Endodermal cell (in vitro differentiated cells): ENCODE data around the gene OR1L8. TPM values are rescaled to one million over a fixed set of nuclear protein-coding genes. Genes with fewer than 3 reads are reported as not detected.
"Not testable (repeated sequence)": the region's sequence is repeated elsewhere in the genome, so short reads cannot be mapped to it uniquely, and the experiment has no call there.

Source experiments
- DNase-seq: peaks from one replicate; pipeline ENCODE4 v3.0.0-alpha.2; 2017
- H3K27ac ChIP-seq: 2 replicates; pipeline ENCODE4 v1.5.1; 2013; ENCODE audit warnings: mild to moderate bottlenecking, low read depth, low read length, moderate library complexity
- H3K27me3 ChIP-seq: 2 replicates; pipeline ENCODE4 v1.6.1; 2013; ENCODE audit warnings: mild to moderate bottlenecking, low read length, moderate library complexity; ENCODE audit not compliant: insufficient read depth, control insufficient read depth, poor library complexity, severe bottlenecking
- H3K36me3 ChIP-seq: 2 replicates; pipeline ENCODE4 v1.7.0; 2013; ENCODE audit warnings: mild to moderate bottlenecking, low read length, moderate library complexity; ENCODE audit not compliant: control insufficient read depth, insufficient read depth
- H3K4me1 ChIP-seq: one replicate; pipeline ENCODE4 v1.7.0; 2013; ENCODE audit warnings: low read length; ENCODE audit not compliant: control insufficient read depth, insufficient read depth
- H3K4me3 ChIP-seq: 2 replicates; pipeline ENCODE4 v1.5.1; 2013; ENCODE audit warnings: mild to moderate bottlenecking, low read length, moderate library complexity
- H3K9ac ChIP-seq: 2 replicates; pipeline ENCODE4 v1.6.1; 2013; ENCODE audit warnings: mild to moderate bottlenecking, low read length, moderate library complexity; ENCODE audit not compliant: poor library complexity, severe bottlenecking; ENCODE audit errors: extremely low read depth
- H3K9me3 ChIP-seq: 2 replicates; pipeline ENCODE4 v1.6.1; 2013; ENCODE audit warnings: mild to moderate bottlenecking, low read length, moderate library complexity; ENCODE audit not compliant: control insufficient read depth
- H3K27ac Mint-ChIP-seq: 2 replicates; pipeline ENCODE4 v1.8.0; 2020; ENCODE audit warnings: mixed read lengths
- H3K27me3 Mint-ChIP-seq: 2 replicates; pipeline ENCODE4 v1.8.0; 2021; ENCODE audit warnings: mild to moderate bottlenecking, mixed read lengths; ENCODE audit not compliant: insufficient read depth
- H3K36me3 Mint-ChIP-seq: 2 replicates; pipeline ENCODE4 v1.8.0; 2020; ENCODE audit warnings: low read depth, mixed read lengths
- H3K4me1 Mint-ChIP-seq: 2 replicates; pipeline ENCODE4 v1.8.0; 2020; ENCODE audit warnings: mixed read lengths
- H3K4me3 Mint-ChIP-seq: 2 replicates; pipeline ENCODE4 v1.8.0; 2020; ENCODE audit warnings: mild to moderate bottlenecking, moderate library complexity, mixed read lengths
- H3K9me3 Mint-ChIP-seq: 2 replicates; pipeline ENCODE4 v1.8.0; 2020; ENCODE audit warnings: mild to moderate bottlenecking, mixed read lengths
- WGBS, 2 experiments: methylation state at CpG; one replicate each; pipeline versions ENCODE4 v1.1.5 to v1.1.7; 2013; ENCODE audit warnings: missing lambda C conversion rate in 2 of 2, mixed read lengths in 1 of 2; ENCODE audit not compliant: insufficient coverage in 1 of 2, insufficient read length in 1 of 2; 5-methylcytosine and 5-hydroxymethylcytosine counted together
- total RNA-seq, 2 donors: library from RNA; stranded (reverse); fragmentation: NEBNext Ultra II Directional in 1 of 2; extraction: Animal tissue kit (Norgen Biotek cat#: 25700) in 1 of 2; gene quantifications; 2 replicates in 1 of 2; 3 replicates in 1 of 2; pipeline ENCODE4 v1.2.1, GENCODE V29; 2021
- TF ChIP-seq, protein P1 (sequence below): fragments of 200-600 bp; sonication (generic); conservative IDR thresholded peaks from 2 replicates; pipeline ENCODE4 v1.5.0; 2021; ENCODE audit warnings: antibody characterized with exemption, mild to moderate bottlenecking

The OR1L8 gene
- total RNA-seq, 2 donors from 2014 or later, result not detected

DNA sequence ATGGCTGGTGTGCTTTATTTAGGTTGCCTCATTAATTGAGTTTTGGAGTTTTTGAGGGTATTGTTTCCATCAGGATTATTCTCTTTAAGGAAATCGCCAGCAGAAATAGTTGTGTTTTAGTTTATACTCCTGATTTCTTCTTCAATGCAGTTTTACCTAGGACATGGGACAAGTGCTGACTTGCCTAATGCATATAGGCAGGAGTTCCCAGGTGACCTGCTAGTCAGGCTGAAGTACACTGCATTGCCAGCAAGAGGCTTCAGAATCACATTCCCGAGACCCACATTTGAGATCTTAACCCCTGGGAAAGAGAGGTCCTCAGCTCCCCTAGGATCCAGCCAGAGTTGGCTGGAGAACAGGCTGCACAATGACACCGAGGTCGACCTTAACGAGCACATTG is 31.8 kb downstream of the OR1L8 start:
- Histone ChIP-seq H3K27me3 (no peaks in the 10 kb centered on the region), H3K4me3 (no peak overlapping the region), H3K9me3 (peaks cover 30% of the 10 kb centered on the region), H3K9ac (no peak overlapping the region), H3K36me3 (no peaks in the 10 kb centered on the region), H3K4me1 (no peaks in the 10 kb centered on the region), H3K27ac (no peak overlapping the region)
- TF ChIP-seq, protein P1, sequence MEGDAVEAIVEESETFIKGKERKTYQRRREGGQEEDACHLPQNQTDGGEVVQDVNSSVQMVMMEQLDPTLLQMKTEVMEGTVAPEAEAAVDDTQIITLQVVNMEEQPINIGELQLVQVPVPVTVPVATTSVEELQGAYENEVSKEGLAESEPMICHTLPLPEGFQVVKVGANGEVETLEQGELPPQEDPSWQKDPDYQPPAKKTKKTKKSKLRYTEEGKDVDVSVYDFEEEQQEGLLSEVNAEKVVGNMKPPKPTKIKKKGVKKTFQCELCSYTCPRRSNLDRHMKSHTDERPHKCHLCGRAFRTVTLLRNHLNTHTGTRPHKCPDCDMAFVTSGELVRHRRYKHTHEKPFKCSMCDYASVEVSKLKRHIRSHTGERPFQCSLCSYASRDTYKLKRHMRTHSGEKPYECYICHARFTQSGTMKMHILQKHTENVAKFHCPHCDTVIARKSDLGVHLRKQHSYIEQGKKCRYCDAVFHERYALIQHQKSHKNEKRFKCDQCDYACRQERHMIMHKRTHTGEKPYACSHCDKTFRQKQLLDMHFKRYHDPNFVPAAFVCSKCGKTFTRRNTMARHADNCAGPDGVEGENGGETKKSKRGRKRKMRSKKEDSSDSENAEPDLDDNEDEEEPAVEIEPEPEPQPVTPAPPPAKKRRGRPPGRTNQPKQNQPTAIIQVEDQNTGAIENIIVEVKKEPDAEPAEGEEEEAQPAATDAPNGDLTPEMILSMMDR, result no peak
- Mint-ChIP-seq H3K4me1 (no peaks in the 10 kb centered on the region), H3K27me3 (peaks cover 9% of the 10 kb centered on the region), H3K27ac (no peak overlapping the region), H3K36me3 (no peaks in the 10 kb centered on the region), H3K4me3 (no peak overlapping the region), H3K9me3 (peaks cover 27% of the 10 kb centered on the region)
- 70 to 77% methylated on average over 4 to 5 of the region's 5 CpGs for WGBS, 2 experiments
- no peak for DNase-seq

DNA sequence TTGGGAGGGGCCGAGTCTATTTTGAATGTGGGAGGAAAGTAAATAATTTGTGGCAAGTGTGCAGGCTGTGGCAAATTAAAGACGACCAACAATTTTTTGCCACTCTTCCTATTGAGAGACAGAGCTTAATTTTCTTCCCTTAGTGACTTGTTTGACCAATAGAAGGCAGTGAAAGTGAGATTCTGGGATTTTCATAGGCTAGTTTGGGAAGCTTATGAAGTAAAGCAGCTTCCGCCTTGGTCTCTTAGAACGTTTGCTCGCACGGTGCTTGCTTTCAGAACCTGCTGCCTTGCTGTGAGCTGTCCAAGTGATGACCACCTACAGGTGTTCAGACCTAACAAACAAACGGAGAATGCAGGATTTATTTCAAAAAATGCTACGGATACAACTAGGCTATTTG is 37.0 kb downstream of the OR1L8 start:
- no peak overlapping the region for H3K27ac Mint-ChIP-seq
- Histone ChIP-seq H3K27me3 (no peaks in the 10 kb centered on the region), H3K4me3 (no peak overlapping the region), H3K36me3 (no peaks in the 10 kb centered on the region), H3K4me1 (no peaks in the 10 kb centered on the region), H3K27ac (no peak overlapping the region), H3K9ac (no peak overlapping the region), H3K9me3 (peaks cover 33% of the 10 kb centered on the region)
- DNase-seq, result no peak
- no peaks in the 10 kb centered on the region for H3K4me1 Mint-ChIP-seq
- TF ChIP-seq, protein P1, result no peak
- 76 to 83% methylated on average over 5 to 7 of the region's 8 CpGs for WGBS, 2 experiments
- H3K27me3 Mint-ChIP-seq, result no peaks in the 10 kb centered on the region
- no peaks in the 10 kb centered on the region for H3K36me3 Mint-ChIP-seq
- H3K9me3 Mint-ChIP-seq, result peaks cover 29% of the 10 kb centered on the region
- H3K4me3 Mint-ChIP-seq, result no peak overlapping the region

DNA sequence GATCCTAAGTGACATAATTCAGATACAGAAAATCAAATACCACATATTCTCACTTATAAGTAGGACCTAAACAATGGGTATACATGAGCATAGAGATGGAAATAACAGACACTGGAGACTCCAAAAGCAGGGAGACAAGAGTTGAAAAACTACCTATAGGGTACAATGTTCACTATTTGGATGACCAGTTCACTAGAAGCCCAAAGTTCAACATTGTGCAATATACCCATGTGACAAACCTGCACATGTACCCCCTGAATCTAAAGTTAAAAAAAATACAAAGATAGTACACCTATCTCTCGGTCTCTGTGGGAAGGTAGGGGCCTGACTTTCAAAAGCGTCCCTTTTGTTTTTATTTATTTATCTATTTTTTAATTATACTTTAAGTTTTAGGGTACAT is 44.4 kb downstream of the OR1L8 start:
- no peak overlapping the region for H3K27ac Mint-ChIP-seq
- H3K9me3 Mint-ChIP-seq, result peaks cover 54% of the 10 kb centered on the region
- no peaks in the 10 kb centered on the region for H3K4me1 ChIP-seq
- no peaks in the 10 kb centered on the region for H3K36me3 Mint-ChIP-seq
- no peaks in the 10 kb centered on the region for H3K4me1 Mint-ChIP-seq
- no peaks in the 10 kb centered on the region for H3K27me3 ChIP-seq
- H3K36me3 ChIP-seq, result no peaks in the 10 kb centered on the region
- TF ChIP-seq, protein P1, result no peak
- no peak overlapping the region for H3K4me3 Mint-ChIP-seq
- H3K9me3 ChIP-seq, result peaks cover 23% of the 10 kb centered on the region
- H3K4me3 ChIP-seq, result no peak overlapping the region
- no peak for DNase-seq
- WGBS, 2 experiments, result 93% methylated on average over 2 of the region's 2 CpGs; no CpG with 5 or more reads in 1 of the 2 experiments
- H3K27me3 Mint-ChIP-seq, result peaks cover 7% of the 10 kb centered on the region
- no peak overlapping the region for H3K27ac ChIP-seq
- no peak overlapping the region for H3K9ac ChIP-seq

DNA sequence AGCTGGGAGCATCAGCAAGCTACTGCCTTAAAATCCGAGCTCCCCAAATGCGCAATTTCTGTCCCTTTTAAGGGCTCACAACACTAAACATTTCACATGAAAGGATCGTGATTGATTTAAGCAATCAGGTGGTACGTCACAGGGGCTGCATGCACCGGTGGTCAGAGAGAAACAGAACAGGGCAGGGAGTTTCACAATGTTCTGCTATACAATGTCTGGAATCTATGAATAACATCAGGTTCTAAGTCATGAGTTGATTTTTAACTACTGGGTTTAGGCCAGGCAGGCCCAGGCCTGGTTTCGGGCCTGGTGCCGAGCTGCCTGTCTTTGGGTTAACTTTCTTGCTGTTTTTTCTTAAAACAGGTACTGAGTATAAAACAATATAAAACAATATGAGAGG is 46.1 kb downstream of the OR1L8 start:
- H3K36me3 ChIP-seq, DNase-seq, H3K36me3 Mint-ChIP-seq, H3K27me3 Mint-ChIP-seq, H3K4me3 Mint-ChIP-seq, H3K27ac Mint-ChIP-seq, H3K4me1 Mint-ChIP-seq, H3K27ac ChIP-seq, H3K4me3 ChIP-seq, H3K9ac ChIP-seq, H3K4me1 ChIP-seq, H3K27me3 ChIP-seq: not testable (repeated sequence)
- peaks cover 16% of the 10 kb centered on the region for H3K9me3 ChIP-seq
- peaks cover 64% of the 10 kb centered on the region for H3K9me3 Mint-ChIP-seq
- 62 to 81% methylated on average over 4 to 7 of the region's 7 CpGs for WGBS, 2 experiments
